LNCAP (cell line): ENCODE results near the gene PRCP.

Experiments
- CTCF ChIP-seq: fragments of 450-650 bp; IDR thresholded peaks from 2 replicates; pipeline ENCODE4 v1.5.1; 2017; ENCODE audit warnings: mild to moderate bottlenecking

The PRCP gene

DNA sequence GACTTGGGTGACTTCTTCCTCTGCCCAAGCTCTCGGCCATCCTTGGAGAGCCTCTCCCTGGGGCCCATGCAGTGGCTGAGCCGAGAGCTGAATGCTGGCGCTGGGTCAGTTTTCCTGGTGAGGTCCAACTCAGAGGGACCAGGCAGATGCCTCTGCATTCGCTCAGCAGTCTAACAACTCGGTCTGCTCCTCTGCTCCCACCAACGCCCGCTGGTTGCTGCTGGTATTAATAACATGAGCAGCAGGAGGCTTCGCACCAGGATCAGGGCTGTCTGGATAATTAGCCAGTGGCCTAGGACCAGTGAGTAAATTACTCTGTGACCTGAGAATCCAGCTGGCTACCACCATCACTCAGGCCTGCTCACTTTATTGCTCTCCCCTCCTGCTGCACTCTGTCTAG is 88.9 kb downstream of the PRCP start:
- TF ChIP-seq CTCF, result no peak

DNA sequence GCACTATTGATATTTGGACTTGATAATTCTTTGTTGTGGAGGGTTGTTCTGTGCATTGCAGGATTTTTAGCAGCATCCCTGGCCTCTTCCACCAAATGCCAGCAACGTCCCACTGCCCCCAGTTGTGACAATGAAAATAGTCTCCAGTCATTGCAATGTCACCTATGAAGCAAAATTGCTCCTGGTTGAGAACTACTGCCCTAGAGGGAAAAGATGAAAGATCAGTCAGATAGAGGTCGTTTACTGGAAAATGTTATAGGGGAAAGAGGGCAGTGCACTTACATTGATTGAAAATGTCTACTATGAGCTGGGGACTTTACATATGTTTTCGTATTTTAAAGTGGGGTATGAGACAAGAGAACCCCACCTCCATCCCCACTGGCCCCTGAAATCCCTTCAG is 89.5 kb downstream of the PRCP start:
- TF ChIP-seq CTCF, result no peak

GRCh38 chr11:82810326-82810725 is 89.9 kb downstream of the PRCP start:
- no peak for TF ChIP-seq CTCF

- no peak for TF ChIP-seq CTCF
Measured at GRCh38 chr11:82807646-82808045, 92.6 kb downstream of the PRCP start.

DNA sequence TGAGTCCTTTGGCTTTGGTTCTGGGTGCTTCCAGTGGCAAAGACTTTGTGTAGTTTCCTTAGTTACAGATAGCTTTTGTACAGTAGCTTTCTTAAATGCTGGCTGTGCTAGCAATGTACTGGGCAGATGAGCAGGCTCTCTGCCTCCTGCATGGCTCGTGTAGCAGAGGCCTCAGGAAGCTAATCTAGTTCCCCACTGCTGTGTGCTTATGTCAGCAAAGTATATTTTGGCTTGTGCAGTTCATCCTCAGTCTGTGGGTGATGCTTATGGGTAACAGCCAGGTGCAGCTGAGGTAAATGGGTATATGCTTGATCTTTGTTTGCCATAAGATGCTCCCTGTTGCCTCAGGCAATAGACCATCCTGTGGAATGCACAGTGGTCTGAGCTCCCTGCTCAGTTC is 97.5 kb downstream of the PRCP start:
- TF ChIP-seq CTCF, result no peak

GRCh38 chr11:82796998-82797961 is 103.0 kb downstream of the PRCP start:
- TF ChIP-seq CTCF, result no peak

DNA sequence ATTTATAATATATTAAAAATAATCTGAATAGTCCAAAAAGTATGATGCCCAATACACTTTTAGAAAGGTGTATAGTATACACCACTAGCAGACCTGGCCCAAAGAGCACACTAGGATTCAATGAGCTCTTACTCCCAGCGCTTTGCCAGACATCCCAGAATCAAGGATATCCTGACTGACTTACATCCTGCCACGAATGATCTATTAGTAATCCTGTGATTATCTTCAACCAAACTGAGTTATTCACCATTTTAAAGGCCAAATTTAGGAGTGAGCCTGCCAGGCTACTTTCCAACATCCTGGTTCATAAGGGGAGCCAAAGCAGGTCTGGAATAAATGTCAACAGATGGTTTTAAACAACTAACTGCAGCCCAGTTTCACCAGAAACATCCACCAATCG is 105.7 kb downstream of the PRCP start:
- no peak for TF ChIP-seq CTCF
